ENCODE data around the gene SDK1. TPM values are rescaled to one million over a fixed set of nuclear protein-coding genes. Genes with fewer than 3 reads are reported as not detected.

The SDK1 gene
- total and polyA plus RNA-seq, 2 donors (not counting 3 experiments of a cell fraction or from before 2014, with no cell fraction given): 1.6 to 3.9 TPM

DNA sequence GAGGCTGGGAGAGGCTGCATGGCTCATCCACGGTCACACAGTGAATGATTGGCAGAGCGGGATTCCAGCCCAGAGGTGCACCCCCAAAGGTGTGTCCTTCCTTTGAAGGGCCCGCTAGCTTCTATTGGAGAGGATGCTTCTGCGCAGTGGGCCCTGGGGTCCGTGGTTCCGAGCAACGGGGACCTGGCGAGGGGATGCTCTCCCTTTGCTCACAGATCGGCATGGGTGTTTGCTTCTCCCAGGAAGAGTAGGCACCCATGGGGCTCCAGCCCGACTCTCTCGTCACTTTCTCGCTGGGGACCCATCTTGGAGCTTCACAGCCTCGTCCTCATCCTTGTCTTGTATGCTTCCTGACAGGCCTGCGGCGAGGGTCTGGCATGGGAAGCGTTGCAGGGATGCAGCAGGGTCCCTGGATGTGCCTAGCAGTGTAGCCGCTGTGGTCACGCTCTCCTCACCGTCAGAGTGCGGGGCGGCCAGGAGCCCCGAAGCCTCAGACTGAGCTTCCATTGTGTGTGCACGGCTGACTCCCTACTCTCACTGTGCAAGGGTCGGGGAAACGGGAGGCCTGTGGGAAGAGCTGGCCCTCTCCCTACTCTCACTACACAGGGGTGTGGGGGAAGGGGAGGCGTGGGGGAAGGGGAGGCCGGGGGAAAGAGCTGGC lies 842.6 kb downstream of the SDK1 start:
- H3K4me1 ChIP-seq (ENCODE audit: control insufficient read depth, extremely low read depth, insufficient read depth, low read length): no peaks in the 10 kb centered on the region
- DNase-seq (ENCODE audit: low read depth, low spot score): no peak
- ChIA-PET CTCF (no interaction called here), POLR2A (no interaction called here)
- no peaks in the 10 kb centered on the region for H3K9me3 ChIP-seq (replicated peaks; ENCODE audit: control insufficient read depth, insufficient read depth, low read length)
- no peak for TF ChIP-seq JUN (IDR thresholded peaks at IDR 0.05; ENCODE audit: borderline replicate concordance, insufficient read depth, insufficient read length, low read depth)
- TF ChIP-seq POLR2A (IDR thresholded peaks at IDR 0.05; ENCODE audit: low read depth, low read length): no peak
- dilution Hi-C loops (cut with MboI; ENCODE audit: extremely low pct_ligation_motif_present, low sequenced_read_pairs): no loop called here
- no peak overlapping the region for H3K4me2 ChIP-seq (ENCODE audit: insufficient read depth, low read length)
- no TSS peak for BruUV-seq (replicated peaks)
- H4K20me1 ChIP-seq (replicated peaks; ENCODE audit: control insufficient read depth, extremely low read depth, insufficient read depth, low read length): no peaks in the 10 kb centered on the region
- no peaks in the 10 kb centered on the region for H3K27me3 ChIP-seq (ENCODE audit: control insufficient read depth in 2 of 2, insufficient read depth in 2 of 2, low read length in 2 of 2)
- H3K4me3 ChIP-seq (replicated peaks in 1 of 3; ENCODE audit: insufficient read depth in 1 of 3, low read depth in 1 of 3, low read length in 3 of 3): no peak overlapping the region
- FAIRE-seq: no peak
- H2AFZ ChIP-seq (ENCODE audit: low read depth, low read length): no peak overlapping the region
- intact Hi-C loops (cut with micrococcal nuclease): no loop called here
- H3K27ac ChIP-seq (ENCODE audit: insufficient read depth, low read depth, low read length): no peak overlapping the region
- no peaks in the 10 kb centered on the region for H3K36me3 ChIP-seq (ENCODE audit: control insufficient read depth in 2 of 2, extremely low read depth in 1 of 2, insufficient read depth in 2 of 2, low read length in 2 of 2)
- H3K79me2 ChIP-seq (ENCODE audit: control insufficient read depth, insufficient read depth, low read length): no peaks in the 10 kb centered on the region
- H3K9me1 ChIP-seq (replicated peaks; ENCODE audit: control insufficient read depth, extremely low read depth, insufficient read depth, low read length): no peaks in the 10 kb centered on the region
- no peak overlapping the region for H3K9ac ChIP-seq (replicated peaks; ENCODE audit: extremely low read depth, insufficient read depth, low read length)

DNA sequence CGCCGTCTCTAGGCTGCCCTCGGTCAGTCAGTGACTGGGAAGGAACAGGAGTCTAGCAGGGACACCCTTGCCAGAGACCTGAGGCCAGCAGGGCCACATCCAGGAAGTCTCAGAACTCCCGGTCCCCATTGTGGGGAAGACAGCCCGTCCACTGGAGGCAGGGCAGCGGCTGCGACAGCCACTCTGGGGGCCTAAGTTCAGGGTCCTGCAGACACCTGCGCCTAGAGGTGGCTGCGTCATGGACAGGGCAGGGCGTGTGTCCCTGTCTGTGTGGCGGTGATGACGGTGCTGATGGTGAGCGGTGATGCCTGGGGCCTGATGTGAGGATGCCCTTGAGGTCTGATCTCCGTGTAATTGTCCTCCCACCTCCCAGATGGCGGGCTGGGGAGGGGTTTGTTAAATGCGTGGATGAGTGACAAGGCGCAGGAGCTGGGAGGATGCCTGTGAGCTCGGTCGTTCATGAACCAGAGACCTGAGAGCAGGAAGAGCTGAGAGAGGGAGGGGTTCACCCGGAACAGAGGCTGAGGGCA lies 843.2 kb downstream of the SDK1 start:
- intact Hi-C loops (cut with micrococcal nuclease) (no loop called here), dilution Hi-C loops (cut with MboI; ENCODE audit: extremely low pct_ligation_motif_present, low sequenced_read_pairs) (no loop called here)
- BruUV-seq (replicated peaks): no TSS peak
- no peak for DNase-seq (ENCODE audit: low read depth, low spot score)
- Histone ChIP-seq H3K4me1 (ENCODE audit: control insufficient read depth, extremely low read depth, insufficient read depth, low read length) (no peaks in the 10 kb centered on the region), H4K20me1 (replicated peaks; ENCODE audit: control insufficient read depth, extremely low read depth, insufficient read depth, low read length) (no peaks in the 10 kb centered on the region), H3K4me2 (ENCODE audit: insufficient read depth, low read length) (no peak overlapping the region), H3K79me2 (ENCODE audit: control insufficient read depth, insufficient read depth, low read length) (no peaks in the 10 kb centered on the region), H3K9me3 (replicated peaks; ENCODE audit: control insufficient read depth, insufficient read depth, low read length) (no peaks in the 10 kb centered on the region), H2AFZ (ENCODE audit: low read depth, low read length) (no peak overlapping the region), H3K9ac (replicated peaks; ENCODE audit: extremely low read depth, insufficient read depth, low read length) (no peak overlapping the region), H3K27ac (ENCODE audit: insufficient read depth, low read depth, low read length) (no peak overlapping the region), H3K36me3 (ENCODE audit: control insufficient read depth in 2 of 2, extremely low read depth in 1 of 2, insufficient read depth in 2 of 2, low read length in 2 of 2) (no peaks in the 10 kb centered on the region), H3K9me1 (replicated peaks; ENCODE audit: control insufficient read depth, extremely low read depth, insufficient read depth, low read length) (no peaks in the 10 kb centered on the region), H3K4me3 (replicated peaks in 1 of 3; ENCODE audit: insufficient read depth in 1 of 3, low read depth in 1 of 3, low read length in 3 of 3) (no peak overlapping the region), H3K27me3 (ENCODE audit: control insufficient read depth in 2 of 2, insufficient read depth in 2 of 2, low read length in 2 of 2) (no peaks in the 10 kb centered on the region)
- ChIA-PET POLR2A (no interaction called here), CTCF (no interaction called here)
- TF ChIP-seq MAX (IDR thresholded peaks at IDR 0.05; ENCODE audit: insufficient read depth, insufficient read length) (no peak), POLR2AphosphoS5 (IDR thresholded peaks at IDR 0.05; ENCODE audit: insufficient read depth, low read depth, low read length) (no peak), POLR2A (IDR thresholded peaks at IDR 0.05; ENCODE audit: low read depth, low read length) (no peak), FOS (IDR thresholded peaks at IDR 0.05; ENCODE audit: borderline replicate concordance, insufficient read depth, low read length) (no peak), MYC (IDR thresholded peaks at IDR 0.05; ENCODE audit: low read depth, low read length) (no peak), JUN (IDR thresholded peaks at IDR 0.05; ENCODE audit: borderline replicate concordance, insufficient read depth, insufficient read length, low read depth) (no peak), EZH2 (IDR thresholded peaks at IDR 0.05; ENCODE audit: borderline replicate concordance, low read depth, low read length, severe bottlenecking) (no peak), GATA2 (IDR thresholded peaks at IDR 0.05; ENCODE audit: insufficient read depth, insufficient read length, low read depth, low read length) (no peak)
- TF ChIP-seq, protein P1, sequence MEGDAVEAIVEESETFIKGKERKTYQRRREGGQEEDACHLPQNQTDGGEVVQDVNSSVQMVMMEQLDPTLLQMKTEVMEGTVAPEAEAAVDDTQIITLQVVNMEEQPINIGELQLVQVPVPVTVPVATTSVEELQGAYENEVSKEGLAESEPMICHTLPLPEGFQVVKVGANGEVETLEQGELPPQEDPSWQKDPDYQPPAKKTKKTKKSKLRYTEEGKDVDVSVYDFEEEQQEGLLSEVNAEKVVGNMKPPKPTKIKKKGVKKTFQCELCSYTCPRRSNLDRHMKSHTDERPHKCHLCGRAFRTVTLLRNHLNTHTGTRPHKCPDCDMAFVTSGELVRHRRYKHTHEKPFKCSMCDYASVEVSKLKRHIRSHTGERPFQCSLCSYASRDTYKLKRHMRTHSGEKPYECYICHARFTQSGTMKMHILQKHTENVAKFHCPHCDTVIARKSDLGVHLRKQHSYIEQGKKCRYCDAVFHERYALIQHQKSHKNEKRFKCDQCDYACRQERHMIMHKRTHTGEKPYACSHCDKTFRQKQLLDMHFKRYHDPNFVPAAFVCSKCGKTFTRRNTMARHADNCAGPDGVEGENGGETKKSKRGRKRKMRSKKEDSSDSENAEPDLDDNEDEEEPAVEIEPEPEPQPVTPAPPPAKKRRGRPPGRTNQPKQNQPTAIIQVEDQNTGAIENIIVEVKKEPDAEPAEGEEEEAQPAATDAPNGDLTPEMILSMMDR (IDR thresholded peaks at IDR 0.05; ENCODE audit: extremely low read depth in 1 of 2, insufficient read depth in 1 of 2, low read depth in 1 of 2, low read length in 2 of 2): no peak
- FAIRE-seq: no peak

All from endothelial cell of umbilical vein (primary cell).